ENCODE results near the gene ROBO4.

ROBO4 gene

GRCh38 chr11:124839128-124839971, 58.3 kb downstream of the ROBO4 start:
- DNase-seq = no peak

- DNase-seq = no peak
Observed at GRCh38 chr11:124838805-124839127, 58.9 kb downstream of the ROBO4 start.

- DNase-seq = peak; percentile 15 to 45
Observed at GRCh38 chr11:124837491-124837856, 60.2 kb downstream of the ROBO4 start.

- DNase-seq = no peak
Observed at GRCh38 chr11:124835918-124836317, 61.7 kb downstream of the ROBO4 start.

GRCh38 chr11:124834526-124835180, 63.0 kb downstream of the ROBO4 start:
- DNase-seq = no peak
